SK-N-SH treated with all-trans-retinoic acid at 6 μM for 48 hours (cell line): ENCODE data around the gene VSIR.

Experiments used
- BACH2 ChIP-seq: fragments of 250-450 bp; sonication (Bioruptor Pico); IDR thresholded peaks from 2 replicates; pipeline ENCODE4 v1.9.0; 2021; ENCODE audit warnings: mild to moderate bottlenecking, borderline replicate concordance
- SNAI2 ChIP-seq: fragments of 250-450 bp; sonication (Bioruptor Pico); IDR thresholded peaks from 2 replicates; pipeline ENCODE4 v1.5.0; 2020; ENCODE audit warnings: mild to moderate bottlenecking, moderate library complexity
- TOX ChIP-seq: fragments of 250-450 bp; sonication (Bioruptor Pico); IDR thresholded peaks from 2 replicates; pipeline ENCODE4 v1.8.0; 2021; ENCODE audit warnings: mild to moderate bottlenecking, moderate library complexity, borderline replicate concordance
- ZFP30 ChIP-seq: fragments of 450-650 bp; formaldehyde crosslinking; IDR thresholded peaks from 2 replicates; pipeline ENCODE4 v1.5.0; 2022; ENCODE audit warnings: mild to moderate bottlenecking, moderate library complexity
- TF ChIP-seq, protein P1 (sequence below): fragments of 250-450 bp; sonication (Bioruptor Pico); IDR thresholded peaks from 2 replicates; pipeline ENCODE4 v1.8.0; 2020; ENCODE audit warnings: mild to moderate bottlenecking, moderate library complexity, borderline replicate concordance
- TF ChIP-seq, protein P2 (sequence below): fragments of 250-450 bp; sonication (Bioruptor Pico); IDR thresholded peaks from 2 replicates; pipeline ENCODE4 v1.5.1; 2021; ENCODE audit warnings: mild to moderate bottlenecking, moderate library complexity

DNA sequence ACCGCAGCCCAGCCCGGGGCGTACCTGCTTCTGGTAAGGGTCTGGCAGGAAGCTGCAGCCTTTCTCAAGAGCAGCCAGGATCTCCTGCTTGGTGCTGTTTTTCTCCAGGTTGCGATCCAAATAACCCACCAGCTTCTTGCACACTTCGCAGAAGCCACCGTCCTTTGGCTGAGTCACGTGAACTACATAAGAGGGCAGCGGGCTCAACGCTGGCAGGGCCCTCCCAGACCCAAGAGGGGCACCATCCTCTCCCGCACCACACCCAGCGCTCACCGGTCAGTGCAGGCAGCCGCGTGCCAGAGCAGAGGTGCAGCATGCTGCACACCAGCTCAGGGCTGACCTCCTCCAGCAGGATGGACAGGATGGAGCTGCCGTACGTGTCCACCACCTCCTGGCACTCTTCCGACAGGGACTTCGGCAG lies 46.1 kb upstream of the VSIR start:
- TF ChIP-seq, protein P1, sequence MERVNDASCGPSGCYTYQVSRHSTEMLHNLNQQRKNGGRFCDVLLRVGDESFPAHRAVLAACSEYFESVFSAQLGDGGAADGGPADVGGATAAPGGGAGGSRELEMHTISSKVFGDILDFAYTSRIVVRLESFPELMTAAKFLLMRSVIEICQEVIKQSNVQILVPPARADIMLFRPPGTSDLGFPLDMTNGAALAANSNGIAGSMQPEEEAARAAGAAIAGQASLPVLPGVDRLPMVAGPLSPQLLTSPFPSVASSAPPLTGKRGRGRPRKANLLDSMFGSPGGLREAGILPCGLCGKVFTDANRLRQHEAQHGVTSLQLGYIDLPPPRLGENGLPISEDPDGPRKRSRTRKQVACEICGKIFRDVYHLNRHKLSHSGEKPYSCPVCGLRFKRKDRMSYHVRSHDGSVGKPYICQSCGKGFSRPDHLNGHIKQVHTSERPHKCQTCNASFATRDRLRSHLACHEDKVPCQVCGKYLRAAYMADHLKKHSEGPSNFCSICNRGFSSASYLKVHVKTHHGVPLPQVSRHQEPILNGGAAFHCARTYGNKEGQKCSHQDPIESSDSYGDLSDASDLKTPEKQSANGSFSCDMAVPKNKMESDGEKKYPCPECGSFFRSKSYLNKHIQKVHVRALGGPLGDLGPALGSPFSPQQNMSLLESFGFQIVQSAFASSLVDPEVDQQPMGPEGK (CRISPR knock-in tag), result no peak
- TF ChIP-seq SNAI2 (CRISPR knock-in tag) (no peak), TOX (no peak), BACH2 (CRISPR knock-in tag) (no peak), ZFP30 (CRISPR knock-in tag) (no peak)
- TF ChIP-seq, protein P2, sequence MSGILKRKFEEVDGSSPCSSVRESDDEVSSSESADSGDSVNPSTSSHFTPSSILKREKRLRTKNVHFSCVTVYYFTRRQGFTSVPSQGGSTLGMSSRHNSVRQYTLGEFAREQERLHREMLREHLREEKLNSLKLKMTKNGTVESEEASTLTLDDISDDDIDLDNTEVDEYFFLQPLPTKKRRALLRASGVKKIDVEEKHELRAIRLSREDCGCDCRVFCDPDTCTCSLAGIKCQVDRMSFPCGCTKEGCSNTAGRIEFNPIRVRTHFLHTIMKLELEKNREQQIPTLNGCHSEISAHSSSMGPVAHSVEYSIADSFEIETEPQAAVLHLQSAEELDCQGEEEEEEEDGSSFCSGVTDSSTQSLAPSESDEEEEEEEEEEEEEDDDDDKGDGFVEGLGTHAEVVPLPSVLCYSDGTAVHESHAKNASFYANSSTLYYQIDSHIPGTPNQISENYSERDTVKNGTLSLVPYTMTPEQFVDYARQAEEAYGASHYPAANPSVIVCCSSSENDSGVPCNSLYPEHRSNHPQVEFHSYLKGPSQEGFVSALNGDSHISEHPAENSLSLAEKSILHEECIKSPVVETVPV (CRISPR knock-in tag), result no peak
